ENCODE data around the gene PTBP1.

GRCh38 chr19:848386-848921 is 51.2 kb downstream of the PTBP1 start:
- no peak for TF ChIP-seq PHB2 (IDR thresholded peaks at IDR 0.05; ENCODE audit: partially characterized antibody)
- TF ChIP-seq EP300 (IDR thresholded peaks at IDR 0.05; ENCODE audit: low read depth in 2 of 2, low read length in 2 of 2), result no peak
- TF ChIP-seq EP300 (CRISPR knock-in tag; IDR thresholded peaks at IDR 0.05; ENCODE audit: borderline replicate concordance), result no peak
- no peak for TF ChIP-seq ZMYM2 (CRISPR knock-in tag; IDR thresholded peaks at IDR 0.05)
- TF ChIP-seq ZSCAN12 (CRISPR knock-in tag; IDR thresholded peaks at IDR 0.05), result no peak
